SKM-1 treated with dmso at 0.1 percent for 144 hours (cell line): ENCODE results near the gene HMCN2.
"Not testable (repeated sequence)": the region's sequence is repeated elsewhere in the genome, so short reads cannot be mapped to it uniquely, and the experiment has no call there.

Source experiments
- DNase-seq: peaks from one replicate; lab custom pipeline; 2025; ENCODE audit not compliant: unreplicated experiment; lab: John Stamatoyannopoulos, UW

HMCN2 gene

GRCh38 chr9:130237763-130238524, 27.6 kb upstream of the HMCN2 start:
- no peak for DNase-seq

GRCh38 chr9:130239363-130239695, 26.2 kb upstream of the HMCN2 start:
- DNase-seq, result no peak

- no peak for DNase-seq
These were observed 25.8 kb upstream of the HMCN2 start for GRCh38 chr9:130239741-130240241.

- DNase-seq, result peak; percentile 76
These were observed 25.0 kb upstream of the HMCN2 start for GRCh38 chr9:130240410-130241197.

- DNase-seq, result no peak
These were observed 24.4 kb upstream of the HMCN2 start for GRCh38 chr9:130241198-130241535.

GRCh38 chr9:130242270-130243014, 23.1 kb upstream of the HMCN2 start:
- DNase-seq, result no peak

- DNase-seq, result peak; percentile 17
These were observed 22.3 kb upstream of the HMCN2 start for GRCh38 chr9:130243015-130243881.

- DNase-seq, result no peak
These were observed 21.7 kb upstream of the HMCN2 start for GRCh38 chr9:130243882-130244170.

GRCh38 chr9:130244548-130245165, 20.9 kb upstream of the HMCN2 start:
- DNase-seq, result no peak

- DNase-seq, result no peak
These were observed 20.1 kb upstream of the HMCN2 start for GRCh38 chr9:130245474-130245873.

GRCh38 chr9:130246126-130246525, 19.4 kb upstream of the HMCN2 start:
- DNase-seq, result no peak

GRCh38 chr9:130254747-130255630, 10.6 kb upstream of the HMCN2 start:
- DNase-seq, result no peak

GRCh38 chr9:130255631-130256134, 9.9 kb upstream of the HMCN2 start:
- DNase-seq, result no peak

- no peak for DNase-seq
These were observed 8.9 kb upstream of the HMCN2 start for GRCh38 chr9:130256644-130257043.

- DNase-seq, result not testable (repeated sequence)
These were observed 7.4 kb upstream of the HMCN2 start for GRCh38 chr9:130258137-130258536.

- DNase-seq, result no peak
These were observed 6.5 kb upstream of the HMCN2 start for GRCh38 chr9:130259044-130259443.

- no peak for DNase-seq
These were observed 4.5 kb upstream of the HMCN2 start for GRCh38 chr9:130260816-130261765.

GRCh38 chr9:130262061-130262745, 3.4 kb upstream of the HMCN2 start:
- DNase-seq, result peak; percentile 12
